HG02943 (cell line): ENCODE data around the gene ACOT13.
"Not testable (repeated sequence)": the region's sequence is repeated elsewhere in the genome, so short reads cannot be mapped to it uniquely, and the experiment has no call there.

Experiments
- ATAC-seq: cut with Tn5 transposase; IDR thresholded peaks from one replicate; pipeline ENCODE4 v1.9.1; 2021; ENCODE audit warnings: mild to moderate bottlenecking, low read depth, moderate library complexity; ENCODE audit not compliant: unreplicated experiment

Gene ACOT13

DNA sequence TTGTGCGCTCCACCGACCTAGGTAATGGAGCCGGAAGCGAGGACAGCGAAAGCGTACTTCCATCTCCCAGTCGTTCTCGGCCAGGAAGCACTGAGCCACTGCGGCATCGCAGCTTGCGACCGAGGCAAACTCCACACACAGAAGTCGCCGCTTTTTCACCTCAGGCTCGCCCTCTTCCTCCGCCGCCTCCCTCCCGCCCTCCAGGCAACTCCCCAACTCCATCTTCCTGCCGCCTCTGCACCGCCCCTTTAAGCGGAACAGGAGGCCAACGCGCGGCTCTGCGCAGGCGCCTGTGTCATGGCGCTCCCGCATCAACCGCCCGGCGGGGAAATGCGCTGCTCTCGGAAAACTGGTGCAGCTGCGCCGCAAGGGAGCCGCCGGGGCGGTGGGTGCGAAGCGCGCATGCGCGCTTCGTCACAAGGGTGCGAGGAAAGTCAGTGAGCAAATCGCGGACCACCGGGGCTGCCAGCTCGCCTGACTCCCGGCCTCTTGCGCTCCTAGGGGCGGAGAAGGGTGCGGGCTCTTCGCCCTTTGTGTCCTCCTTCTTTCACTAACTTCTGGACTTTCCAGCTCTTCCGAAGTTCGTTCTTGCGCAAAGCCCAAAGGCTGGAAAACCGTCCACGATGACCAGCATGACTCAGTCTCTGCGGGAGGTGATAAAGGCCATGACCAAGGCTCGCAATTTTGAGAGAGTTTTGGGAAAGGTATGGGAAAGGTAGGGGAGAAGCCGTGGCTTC is at the start of gene ACOT13, which contains the start of gene TDP2:
TSS of gene ACOT13 (plus strand) at position 437 of the 737 bp plus-strand sequence. CDS start at position 624, 187 bp downstream.
TSS of gene TDP2 (minus strand) at position 259 of the 737 bp plus-strand sequence. CDS start at position 222, 37 bp downstream.
- ATAC-seq: peak; percentile 95

DNA sequence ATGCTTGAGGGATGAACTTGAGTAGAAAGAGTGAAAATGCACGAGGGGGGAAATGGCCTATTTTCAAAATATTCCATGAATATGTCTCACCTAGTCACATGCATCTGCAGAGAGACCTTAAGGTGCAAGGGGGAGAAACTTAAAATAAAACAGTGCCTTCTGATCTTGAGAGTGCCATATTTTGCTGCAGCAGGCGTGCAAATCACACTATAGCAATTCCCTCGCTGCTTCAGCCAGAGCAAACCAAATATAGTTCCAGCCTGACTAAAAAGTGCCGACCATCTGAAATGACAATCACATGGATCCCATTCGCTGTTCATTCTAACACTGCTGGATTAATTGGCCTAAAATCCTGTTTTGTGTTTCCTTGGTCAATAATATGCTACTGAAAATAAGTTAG is 47.2 kb upstream of the ACOT13 start:
- no peak for ATAC-seq

DNA sequence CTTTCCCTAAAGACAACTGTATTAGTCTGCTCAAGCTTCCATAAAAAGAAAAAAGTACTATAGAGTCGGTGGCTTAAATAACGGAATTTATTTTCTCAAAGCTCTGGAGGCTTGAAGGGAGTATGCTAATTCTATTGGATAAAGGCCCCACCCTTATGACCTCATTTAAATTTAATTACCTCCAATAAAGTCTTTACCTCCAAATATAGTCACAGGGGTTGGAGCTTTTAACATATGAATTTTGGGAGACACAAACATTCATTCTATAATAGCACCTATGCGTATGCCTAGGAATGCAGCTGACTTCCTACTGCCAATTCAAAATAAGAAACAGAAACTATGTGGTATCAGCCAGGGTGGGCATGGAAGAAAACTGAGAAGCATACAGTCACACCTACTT is 46.2 kb upstream of the ACOT13 start:
- no peak for ATAC-seq

DNA sequence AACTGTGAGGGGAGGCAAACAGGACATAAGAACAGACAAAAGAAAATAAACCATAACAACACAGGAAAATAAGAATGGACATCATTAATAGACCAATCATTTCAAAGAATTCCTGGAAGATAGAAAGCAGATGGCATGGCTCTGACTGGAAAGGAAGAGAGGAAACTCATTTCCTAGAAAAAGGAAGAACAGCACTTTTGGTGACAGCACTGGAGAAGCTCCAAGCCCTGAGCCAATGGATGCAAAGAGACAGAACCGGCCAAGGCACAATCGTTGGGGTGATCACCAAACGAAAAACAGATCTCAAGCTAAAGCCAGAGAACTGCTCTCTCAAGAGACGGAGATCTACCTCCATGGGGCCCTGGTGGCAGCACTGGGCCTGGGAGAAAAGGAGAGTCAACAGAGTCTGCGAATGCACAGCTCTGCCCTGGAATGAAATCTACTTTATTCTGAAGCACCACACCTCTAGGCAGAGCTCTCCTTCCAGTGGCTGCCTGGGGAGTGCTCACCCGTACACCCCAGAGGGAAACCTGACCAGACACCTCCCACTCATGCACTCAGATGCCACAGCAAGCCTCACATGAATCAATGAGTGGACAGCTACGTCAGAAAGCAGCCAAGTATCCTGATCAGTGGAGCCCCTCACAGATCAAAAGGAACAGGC is 45.1 kb upstream of the ACOT13 start:
- ATAC-seq: no peak

DNA sequence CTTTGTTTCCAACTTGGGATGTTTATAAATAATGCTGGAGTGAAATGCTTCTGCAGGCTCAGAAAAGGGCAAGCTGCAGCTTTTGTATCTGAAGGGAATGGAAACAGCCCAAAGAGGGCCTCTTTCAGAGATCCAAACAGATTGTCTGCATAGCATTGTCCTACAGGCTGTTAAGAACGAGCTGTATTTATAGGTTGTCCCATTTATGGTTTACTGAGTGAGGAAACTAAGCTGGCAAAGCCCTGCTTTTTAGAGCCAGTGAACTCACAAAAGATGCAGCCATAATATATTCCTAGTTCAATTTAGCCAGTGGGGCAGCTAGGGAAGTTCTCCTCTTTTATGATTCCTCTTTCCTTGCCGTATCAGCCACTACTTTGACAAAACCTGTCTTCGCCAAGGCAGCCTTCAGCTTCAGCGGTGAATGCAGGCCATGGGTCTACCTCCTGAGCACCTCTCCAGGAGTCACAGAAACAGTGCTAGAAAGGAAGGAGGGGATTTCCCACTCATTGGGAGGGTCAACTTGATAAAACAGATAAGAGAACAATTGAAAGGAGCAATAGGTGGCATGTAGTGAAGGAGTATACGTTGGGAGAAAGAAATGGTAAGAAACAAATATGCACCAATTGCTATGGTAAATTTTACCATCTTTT is 35.9 kb upstream of the ACOT13 start:
- ATAC-seq: no peak

DNA sequence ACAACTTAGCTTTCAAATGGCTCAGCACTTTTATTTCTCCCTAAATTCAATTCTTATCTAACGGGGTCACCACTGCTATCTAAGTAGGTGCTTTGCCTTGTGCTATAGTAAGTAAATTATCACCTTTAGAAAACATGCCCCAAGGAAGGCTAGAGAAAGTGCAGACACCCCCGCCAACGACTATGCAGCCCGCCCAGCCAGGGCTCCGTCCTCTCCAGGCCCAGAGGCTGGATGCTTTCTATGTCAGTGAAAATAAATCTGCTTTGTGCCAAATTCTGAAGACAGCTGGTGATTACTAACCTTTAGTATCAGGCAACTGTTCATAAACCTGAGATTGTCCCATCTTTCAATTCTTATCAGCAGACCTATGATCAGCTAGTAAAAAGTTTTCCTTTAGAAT is 35.2 kb upstream of the ACOT13 start:
- ATAC-seq: no peak

DNA sequence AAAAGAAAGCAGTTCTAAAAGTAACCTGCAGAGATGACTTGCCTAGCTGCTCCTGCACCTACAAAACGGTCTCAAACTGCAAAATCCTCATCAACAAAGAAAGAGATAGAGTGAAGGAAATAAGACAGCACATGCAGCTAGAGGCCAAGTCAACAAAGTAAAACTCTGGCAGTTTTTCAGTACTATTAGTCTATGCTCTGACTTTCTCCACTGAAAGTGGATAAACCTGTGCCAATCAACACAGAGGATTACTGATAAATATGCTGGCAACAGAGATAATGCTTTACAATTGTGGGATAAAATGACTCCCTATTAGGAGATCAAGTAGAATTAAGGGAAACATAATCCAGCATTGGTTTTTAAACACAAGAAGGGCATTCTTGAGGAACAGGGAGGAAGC is 34.3 kb upstream of the ACOT13 start:
- no peak for ATAC-seq

DNA sequence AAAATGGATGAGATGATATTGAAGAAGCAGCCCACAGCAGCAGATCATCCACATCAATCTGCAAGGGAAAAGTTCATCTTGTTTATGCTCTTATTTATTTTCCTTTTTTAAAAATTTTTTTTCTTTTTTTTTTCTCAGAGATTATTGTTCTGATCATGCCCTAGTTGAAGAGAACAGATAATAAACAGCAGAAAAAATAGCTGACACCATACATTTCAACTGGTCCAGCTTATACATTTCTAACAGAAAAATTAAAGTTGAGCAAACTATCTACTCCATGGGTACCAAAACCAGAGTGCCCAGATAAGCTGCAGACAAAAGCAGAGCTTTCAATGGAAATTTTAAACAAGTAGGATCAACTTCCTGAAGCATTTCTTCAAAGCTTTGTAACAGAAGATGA is 30.2 kb upstream of the ACOT13 start:
- ATAC-seq: no peak

DNA sequence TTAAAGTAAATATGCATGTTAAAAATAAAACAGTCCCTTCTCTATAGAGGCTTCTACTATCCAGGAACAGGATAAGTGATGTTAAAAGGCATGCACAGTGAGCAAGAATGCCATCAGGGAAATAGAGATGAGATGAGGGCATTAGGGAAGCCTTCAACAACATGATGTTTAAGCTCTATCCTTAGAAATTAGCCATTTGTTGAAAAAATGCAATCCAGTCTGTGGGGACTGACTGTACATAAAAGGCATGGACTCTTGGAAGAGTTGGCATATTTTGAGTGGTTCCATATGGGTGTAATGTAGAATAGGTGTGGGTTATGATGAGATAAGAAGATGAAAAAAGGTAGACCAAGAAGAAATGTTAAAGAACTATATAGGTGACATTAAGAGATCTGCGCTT is 26.7 kb upstream of the ACOT13 start:
- no peak for ATAC-seq

DNA sequence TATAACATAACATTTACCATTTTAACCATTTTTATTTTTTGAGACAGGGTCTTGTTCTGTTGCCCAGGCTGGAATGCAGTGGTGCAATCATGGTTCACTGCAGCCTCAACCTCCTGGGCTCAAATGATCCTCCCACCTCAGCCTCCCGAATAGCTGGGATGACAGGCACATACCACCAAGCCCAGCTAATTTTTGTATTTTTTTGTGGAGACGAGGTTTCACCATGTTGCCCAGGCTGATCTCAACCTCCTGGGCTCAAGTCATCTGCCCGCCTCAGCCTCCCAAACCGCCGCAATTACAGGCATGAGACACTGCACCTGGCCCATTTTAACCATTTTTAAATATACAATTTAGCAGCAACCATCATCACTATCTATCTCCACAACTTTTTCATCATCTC is 26.2 kb upstream of the ACOT13 start:
- not testable (repeated sequence) for ATAC-seq

DNA sequence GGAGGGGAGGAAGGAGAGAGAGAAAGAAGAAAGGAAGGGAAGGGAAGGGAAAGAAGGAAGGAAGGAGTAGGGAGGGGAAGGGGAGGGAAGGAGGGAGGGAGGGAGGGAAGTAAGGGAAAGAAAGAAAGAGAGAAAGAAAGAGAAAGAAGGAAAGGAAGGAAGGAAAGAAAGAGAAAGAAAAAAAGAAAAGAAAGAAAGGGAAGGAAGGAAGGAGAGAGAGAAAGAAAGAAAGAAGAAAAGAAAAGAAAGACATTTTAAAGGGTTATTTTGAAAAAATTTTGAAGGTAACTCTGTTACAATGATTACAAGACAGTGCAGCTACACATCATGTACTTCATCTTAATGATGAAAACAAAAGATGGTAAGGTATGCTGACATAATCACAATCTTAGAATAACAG is 24.8 kb upstream of the ACOT13 start:
- ATAC-seq: no peak

DNA sequence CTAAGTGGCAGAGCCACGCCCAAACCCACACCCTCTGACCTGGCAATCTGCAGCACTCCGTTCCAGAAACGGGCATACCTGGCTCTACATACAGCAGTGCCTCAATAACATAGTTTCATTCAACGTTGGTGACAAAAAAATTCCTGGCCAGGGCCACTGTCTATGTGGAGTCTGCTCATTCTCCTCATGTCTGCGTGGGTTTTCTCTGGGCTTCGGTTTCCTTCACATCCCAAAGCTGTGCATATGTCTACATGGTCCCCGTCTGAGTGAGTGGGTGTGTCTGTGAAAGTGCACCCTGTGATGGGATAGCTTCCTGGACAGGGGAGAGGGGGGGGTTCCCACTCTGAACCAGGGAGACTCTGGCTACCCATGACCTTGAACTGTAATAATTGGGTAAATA is 23.0 kb upstream of the ACOT13 start:
- ATAC-seq: no peak

DNA sequence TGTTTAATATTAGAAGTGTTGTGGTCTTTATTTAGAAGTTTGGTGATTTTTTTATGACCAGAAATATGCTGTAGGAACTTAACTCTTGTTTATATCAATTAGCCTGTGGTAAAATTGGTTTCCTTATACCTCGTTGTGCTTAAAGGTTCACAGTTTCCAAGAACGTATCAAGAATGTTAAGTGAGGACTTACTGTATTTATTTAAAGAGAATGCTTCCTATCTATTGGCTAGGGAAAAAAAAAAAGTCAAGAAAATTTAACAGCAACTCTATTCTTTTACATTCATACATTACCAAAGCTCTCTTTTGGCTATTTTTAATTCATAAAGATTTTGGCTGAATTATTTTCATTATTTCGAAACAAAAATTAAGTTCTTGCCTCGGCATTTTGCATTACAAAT is 22.5 kb upstream of the ACOT13 start:
- ATAC-seq: no peak

DNA sequence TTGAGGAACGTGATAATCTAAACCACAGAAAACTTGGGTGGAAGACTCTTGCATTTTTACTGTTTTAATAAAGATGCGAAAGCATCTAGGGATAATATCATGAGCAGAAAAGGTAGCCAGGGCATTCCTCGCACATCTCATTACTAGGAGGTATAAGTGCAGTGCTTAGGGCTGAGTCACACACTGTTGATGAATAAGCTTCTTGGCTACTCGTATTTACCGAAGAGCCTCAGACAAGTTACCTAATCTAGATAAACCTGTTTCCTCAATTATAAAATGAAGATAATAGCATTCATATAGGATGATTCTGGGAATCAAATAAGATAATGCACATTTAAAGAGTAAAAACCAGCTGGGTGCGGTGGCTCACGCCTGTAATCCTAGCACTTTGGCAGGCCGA is 20.1 kb upstream of the ACOT13 start:
- no peak for ATAC-seq

DNA sequence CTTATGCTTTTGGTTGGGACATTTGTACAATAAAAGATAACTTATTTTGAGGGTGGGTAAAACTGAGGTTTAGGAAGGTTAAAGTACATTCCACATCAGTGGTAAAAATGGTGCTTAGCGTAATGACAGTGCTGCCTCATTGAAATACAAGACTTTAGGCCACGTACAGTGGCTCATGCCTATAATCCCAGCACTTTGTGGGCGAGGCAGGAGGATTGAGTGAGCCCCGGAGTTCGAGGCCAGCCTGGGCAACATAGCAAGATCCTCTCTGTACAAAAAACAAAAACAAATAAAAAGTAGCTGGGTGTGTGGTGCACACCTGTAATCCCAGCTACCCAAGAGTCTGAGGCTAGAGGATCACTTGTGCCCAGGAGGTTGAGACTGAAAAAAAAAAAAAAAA is 18.6 kb upstream of the ACOT13 start:
- no peak for ATAC-seq

DNA sequence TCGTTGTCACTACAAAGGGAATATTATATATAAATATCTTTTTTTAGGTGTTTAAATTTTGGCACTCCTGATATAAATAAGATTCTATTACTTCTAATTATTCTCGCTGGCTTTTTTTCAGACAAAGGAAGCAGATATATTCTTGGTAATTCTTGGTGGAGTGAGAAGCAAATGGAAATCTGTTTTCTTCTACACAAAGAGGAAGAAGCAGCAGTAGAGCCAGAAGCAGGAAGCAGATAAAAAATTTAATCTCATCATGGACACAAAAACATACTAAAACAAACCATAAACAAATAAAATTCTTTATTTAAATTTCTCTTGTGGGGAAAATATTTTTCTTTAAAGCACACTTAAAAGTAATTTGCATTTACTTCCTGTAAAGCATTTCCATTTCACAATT is 17.2 kb upstream of the ACOT13 start:
- no peak for ATAC-seq

DNA sequence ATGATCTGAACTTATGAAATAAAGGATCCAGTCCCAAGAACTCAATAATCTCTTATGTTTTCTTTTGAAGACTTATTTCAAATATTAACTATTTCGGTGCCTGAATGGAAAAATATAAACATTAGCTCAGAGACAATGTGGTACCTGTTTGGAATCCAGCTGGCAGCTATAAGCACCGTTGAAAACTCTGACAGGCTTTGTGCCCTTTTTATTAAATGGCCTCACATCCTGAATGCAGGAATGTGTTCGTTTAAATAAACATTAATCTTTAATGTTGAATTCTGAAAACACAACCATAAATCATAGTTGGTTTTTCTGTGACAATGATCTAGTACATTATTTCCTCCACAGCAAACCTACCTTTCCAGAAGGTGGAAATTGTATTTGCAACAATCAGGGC is 16.5 kb upstream of the ACOT13 start:
- ATAC-seq: no peak

DNA sequence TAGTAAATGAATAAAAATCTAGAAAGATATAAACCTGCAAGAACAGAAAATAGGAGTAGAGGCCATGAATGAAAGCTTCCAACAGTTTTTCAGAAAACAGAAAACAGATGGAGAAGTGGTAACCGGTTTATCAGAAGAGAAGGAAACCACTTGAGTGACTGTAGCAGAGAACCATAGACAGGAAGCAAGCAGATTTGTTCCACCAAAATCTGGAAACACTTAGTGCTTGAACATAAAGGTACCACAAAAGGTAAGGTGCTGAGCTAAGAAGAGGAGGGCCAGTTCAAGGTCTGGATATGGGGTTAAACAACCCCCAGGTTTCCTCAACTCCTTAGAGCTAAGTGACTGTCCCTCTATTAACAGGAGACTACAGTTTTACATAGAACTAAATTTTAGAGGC is 11.7 kb upstream of the ACOT13 start:
- no peak for ATAC-seq

DNA sequence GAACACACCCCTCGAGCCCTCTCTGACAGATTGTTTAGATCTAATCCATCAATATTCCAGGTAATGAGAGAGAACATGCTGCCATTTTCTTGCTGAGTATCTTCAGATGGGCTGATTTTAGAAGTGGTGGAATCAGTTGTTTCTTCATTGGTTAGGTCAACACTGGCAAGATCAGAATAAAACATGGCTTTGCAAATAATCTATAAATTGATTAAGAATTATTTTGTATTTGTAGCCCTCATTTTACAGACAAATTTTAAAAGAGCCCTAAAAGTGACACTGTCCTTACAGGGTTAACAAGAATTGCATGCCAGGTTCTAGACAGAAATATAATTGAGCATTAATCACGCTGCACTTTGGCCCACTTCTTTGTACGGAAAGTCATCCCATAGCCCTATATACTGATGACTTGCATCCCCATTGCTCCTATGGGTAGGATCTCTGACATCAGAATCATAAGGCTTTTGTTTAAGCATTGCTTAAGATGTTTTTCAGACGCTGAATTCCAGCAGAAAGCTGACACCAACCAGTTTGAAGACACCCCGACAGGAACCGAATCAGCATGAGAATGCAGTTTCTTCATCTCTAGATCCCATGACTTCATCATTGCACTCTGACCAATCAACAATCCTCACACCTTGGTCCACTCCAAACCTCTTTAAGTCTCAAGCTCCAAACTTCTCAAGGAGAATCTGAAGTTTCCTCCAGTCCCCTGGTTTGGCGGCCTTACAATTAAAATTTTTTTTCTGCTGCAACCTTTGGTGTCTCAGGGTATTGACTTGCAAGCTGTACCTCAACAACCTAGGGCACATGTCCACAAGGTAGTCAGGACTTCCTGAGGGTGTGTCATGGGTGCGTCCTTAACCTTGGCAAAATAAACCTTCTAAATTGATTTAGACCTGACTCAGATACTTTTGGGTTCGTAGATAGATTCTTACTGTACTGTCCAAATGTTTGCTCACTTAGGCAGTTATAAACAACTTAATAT is 8.0 kb upstream of the ACOT13 start:
- no peak for ATAC-seq

DNA sequence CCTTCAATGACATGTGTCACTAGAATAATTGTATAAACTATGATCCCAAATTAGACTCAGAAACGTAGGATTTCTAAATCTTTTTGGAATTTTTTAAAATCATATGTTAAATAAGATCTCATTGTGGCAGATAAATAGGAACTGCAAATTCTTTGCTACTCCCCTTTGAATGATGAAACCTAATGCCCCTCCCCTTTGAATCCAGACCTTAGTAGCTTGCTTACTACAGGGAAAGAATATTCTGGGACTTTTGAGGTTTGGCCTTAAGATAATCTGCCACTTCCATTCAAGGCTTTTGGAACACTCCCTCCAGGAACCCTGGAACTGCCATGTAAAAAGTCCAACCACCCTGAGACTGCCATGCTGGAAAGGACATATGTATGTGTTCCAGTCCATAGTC is 7.3 kb upstream of the ACOT13 start:
- no peak for ATAC-seq

DNA sequence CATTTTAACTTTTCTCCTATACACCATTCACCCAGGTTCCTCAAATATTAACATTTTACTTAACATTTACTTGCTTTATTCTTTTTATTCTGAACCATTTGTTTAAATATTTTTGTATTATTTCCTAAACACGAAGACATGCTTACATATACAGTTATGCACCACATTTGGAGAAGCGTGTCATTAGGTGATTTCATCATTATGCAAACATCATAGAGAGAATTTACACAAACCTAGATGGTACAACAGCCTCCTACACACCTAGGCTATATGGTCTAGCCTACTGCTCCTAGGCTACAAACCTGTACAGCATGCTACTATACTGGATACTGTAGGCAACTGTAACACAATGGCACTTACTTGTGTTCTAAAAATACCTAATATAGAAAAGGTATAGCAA is 6.8 kb upstream of the ACOT13 start:
- ATAC-seq: no peak
